ENCODE measurements around the gene LUZP1.
A peak's percentile ranks its signal among the peaks of the same experiment; 100 is the strongest.

The LUZP1 gene

DNA sequence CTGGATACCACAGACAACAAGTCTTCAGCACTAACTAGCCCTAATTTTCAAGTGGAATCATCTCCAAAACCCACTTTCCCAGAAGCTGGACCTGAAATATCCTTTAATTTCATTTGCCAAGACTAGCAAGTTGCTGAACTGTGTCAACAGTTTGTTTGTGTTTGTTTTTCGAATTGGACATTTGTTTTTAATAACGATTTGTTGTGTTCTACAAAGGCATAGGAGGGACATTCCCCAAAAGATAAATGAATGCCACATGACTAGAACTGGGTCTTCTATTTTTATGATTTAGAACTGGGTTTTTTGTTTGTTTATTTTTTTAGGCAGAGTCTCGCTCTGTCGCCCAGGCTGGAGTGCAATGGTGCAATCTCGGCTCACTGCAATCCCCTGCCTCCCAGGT is 17.9 kb downstream of the LUZP1 start:
- DNase-seq = no peak

DNA sequence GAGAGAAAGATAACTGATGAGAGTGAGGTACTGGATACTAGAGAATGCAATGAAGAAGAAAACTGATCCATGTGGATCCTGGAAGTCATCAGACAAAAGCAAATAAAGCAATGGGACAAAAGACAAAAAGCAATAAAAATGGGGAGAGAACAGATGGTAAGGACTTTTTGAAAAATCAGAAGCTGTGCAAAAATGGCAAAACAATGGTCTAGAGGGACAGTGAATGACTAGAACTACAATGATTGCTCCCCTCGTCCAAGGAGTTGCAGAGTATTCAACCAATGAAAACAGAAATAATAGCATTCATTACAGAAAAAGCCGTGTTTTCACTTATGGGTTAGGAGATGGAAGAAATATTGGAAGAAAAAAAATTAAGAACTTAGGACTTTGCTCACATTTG is 18.5 kb downstream of the LUZP1 start:
- DNase-seq = no peak

DNA sequence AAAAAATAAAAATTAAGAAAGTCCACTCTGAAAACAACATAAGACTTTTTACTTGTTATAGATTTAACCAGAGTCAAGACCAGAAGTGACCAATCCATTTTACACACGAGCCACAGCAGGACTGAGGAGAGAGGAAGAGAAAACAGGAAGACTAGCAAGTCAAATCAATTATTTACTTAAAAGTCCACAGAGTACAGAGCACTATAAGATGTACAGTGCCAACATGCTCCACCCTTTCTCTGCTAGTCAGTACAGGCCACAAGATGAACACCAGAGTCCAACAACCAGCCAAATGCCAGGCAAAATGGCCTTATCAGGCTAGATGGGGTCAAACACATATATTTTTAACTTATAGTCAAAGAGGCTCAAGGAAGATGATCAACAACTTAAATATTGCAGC is 19.5 kb downstream of the LUZP1 start:
- no peak for DNase-seq

DNA sequence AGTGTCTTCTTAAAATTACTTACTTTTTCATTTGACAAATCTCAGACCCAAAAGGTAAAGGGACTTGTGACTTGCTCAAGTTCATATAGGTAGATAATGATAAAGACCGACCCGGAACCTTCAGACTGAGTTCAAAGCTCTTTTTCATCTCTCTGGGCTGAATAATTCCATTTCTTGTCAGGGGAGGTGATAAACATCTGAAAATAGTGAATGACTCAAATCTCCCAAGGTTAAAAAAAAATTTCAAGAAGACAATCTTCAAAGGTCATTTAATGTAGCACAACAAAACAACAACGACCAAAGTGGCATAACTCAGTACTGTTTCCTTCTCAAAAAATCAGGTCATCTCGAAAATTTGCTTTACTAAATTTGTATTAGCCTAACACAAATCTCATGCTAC is 20.6 kb downstream of the LUZP1 start:
- peak; percentile 47 for DNase-seq

DNA sequence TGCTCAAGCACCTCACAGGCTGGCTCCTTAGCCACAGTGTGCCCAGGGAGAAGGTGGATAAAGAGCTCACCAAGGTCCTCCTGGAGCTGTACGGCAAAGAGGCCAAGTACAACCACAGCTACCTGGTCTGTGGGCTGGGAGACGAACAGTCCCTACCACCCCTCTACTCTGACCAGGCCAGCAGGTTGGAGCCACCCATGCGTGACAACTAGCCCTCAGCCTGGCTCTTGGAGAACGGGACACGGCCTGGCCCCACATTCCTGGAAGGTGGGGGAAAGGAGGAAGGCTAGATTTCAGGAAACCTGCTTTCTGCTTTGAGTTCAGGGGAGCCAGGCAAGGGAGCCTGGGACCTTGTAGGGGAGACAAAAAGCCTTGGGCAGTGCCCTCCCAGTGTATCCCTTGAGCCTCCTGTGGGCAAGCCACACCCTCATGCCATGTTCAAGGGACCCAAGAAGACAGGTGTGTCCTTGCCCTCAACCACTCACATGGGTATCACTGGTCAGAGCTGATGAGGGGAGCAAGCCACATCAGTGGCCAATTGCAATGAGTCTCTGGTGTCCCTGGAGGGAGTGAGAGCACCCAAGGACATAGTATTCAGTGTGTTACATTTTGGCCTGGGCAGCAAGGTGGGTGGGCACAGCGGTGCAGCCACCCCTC is 27.6 kb downstream of the LUZP1 start:
- no peak for DNase-seq

DNA sequence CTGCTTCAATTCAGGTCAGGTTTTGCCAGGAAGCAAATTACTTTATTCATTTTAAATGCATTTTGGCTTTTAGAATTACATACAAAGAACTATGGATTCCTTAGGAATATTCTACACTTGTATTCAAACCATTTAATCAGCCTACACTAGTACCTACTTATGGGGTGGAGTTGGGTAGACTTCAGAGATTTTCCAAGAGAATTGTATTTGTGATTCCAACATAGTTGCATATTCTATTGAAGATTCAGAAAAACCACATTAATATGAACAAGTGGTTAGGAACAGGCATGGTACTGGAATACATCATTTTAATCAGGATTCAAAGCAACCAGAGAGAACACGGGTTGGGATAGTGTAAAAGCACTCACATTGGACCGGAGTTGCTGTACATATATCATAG is 33.4 kb downstream of the LUZP1 start:
- DNase-seq = no peak

DNA sequence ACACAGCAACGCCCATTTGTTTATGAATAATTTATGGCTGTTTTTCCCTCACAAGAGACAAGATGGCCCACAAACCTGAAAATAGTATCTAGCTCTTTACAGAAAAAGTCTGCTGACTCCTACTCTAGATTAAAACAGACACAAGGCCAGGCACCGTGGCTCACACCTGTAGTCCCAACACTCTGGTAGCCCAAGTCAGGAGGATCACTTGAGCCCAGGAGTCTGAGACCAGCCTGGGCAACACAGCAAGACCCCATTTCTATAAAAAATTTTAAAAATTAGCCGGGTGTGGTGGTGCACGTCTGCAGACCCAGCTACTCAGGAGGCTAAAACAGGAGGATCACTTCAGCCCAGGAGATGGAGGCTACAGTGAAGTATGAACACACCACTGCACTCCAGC is 34.6 kb downstream of the LUZP1 start:
- no peak for DNase-seq

DNA sequence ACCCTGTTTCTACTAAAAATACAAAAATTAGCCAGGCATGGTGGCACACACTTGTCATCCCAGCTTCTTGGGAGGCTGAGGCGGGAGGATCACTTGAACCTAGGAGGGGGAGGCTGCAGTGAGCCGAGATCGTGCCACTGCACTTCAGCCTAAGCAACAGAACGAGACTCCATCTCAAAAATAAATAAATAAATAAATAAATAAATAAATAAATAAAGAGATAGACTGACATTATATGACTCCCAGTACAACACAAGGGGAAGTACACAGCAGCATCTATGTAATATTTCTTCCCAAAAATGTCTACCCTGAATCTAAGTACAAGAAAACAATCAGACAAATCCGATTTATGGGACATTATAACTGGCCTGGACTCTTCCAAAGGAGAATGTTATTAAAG is 35.1 kb downstream of the LUZP1 start:
- no peak for DNase-seq

DNA sequence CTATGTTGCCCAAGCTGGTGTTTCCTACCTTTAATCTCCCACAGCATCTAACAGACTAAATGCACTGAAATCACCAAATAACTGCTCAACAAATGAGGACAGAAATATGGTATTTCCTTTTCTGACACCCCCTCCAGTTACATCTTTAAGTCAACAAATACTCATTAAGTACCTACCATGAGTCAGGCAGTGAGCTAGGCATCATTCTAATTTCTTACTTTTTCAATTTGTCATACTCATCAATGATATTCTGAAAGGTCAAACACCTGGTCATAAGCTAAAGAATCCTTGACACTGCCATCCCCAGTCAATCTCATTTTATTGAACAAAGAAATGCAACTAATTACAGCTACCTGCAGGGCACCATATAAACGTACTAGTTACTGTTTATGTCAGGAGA is 36.6 kb downstream of the LUZP1 start:
- no peak for DNase-seq

DNA sequence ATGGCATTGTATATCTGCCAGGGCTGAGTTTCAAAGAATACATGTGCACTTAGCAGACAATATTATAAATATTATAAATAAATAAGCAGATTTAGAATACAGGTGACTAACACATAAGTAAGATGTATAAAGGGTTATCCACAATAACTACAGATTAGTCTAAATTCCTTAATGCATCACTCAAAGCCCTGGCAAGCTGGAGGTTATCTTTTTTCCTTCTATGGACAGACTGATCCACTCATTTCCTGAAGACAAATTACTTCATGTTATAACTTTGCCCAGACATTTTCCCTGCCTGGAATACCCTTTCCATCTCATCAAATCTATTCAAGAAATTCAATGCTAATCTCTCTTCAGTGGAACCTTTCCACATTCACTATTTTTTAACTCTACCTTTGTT is 38.8 kb downstream of the LUZP1 start:
- no peak for DNase-seq

DNA sequence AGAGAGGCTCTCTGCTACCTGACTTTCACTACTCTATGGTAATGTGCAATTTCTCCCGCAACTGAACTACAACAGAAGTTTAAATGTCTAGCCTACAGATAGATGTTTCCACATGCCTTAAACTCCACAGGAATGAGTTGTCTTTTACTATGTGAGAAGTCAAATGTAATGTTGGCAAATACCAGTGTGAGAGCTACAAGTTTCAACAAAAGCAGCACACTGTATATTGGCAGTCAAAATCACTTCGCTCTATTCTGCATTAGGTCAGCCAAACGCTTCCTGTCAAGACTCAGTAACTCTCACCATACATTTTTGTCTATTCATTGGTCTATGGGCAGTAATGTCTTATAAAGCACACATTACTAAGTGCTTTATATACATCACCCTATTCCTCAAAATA is 41.9 kb downstream of the LUZP1 start:
- no peak for DNase-seq

DNA sequence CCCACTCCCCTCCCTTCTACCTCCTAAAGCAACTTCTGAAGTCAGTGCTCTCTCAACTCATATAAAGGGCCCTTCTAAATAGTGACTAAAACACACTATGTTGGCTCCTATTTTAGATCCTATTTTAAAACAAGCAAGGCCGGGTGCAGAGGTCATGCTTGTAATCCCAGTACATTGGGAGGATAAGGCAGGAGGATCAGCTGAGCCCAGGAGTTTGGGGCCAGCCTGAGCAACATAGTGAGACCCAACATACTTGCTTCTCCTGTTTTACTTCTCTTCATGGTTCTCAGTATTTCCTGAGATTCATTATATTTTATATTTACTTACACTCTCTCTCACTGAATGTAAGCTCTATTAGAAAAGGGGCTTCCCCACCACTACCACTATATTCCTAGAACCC is 42.5 kb downstream of the LUZP1 start:
- DNase-seq = no peak

DNA sequence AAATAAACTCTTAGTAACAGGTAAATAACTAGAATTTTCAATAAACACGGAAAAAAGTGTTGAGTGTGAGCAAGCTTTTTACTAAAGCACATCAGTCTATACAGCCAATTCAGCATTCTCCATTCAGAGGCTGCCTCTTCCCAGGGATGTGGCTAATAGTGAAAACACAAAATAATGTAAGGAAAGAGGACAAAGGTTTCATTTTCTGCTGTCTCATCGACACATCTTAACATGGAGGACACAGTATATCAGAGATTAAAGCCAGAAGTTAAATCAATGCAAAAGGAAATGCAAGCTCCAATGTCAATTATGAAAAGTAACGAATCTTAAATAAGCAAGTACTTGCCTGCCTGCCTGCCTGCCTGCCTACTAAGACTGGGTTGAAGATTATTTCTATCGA is 43.2 kb downstream of the LUZP1 start:
- no peak for DNase-seq

DNA sequence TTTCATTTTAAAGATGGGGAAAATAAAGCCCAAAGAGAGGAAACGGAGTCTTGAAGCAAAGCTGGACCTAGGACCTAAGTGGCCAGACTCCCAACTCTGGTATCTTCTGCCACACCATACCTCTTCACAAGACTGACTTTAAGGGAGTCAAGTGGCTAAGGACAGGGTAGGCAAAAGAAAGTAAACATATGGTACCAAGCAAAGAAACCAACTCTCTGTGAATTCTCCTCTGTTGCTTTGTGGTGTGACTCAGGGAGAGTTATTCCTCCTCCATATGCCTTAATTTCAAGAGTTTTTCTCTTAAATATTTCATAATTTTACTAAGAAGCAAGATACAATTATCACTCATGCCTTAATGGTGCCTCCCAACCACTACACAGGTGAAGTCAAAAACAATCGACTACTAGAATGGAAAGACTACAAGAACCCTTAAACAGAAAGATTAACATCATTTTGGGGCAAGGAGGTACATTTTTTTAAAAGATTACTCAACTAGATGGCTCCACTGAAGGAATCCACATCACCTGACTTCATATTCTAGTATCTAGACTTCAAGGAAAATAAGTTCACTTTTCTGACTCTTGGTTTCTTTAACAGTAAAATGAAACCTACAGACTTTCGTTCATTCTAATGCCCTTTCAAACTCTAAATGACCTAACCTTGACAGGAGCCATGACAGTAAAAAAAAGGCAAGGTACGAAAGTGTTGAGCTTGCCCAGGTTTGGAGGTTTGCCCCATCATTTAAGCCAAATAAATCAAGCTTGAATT is 44.2 kb downstream of the LUZP1 start:
- no peak for DNase-seq

DNA sequence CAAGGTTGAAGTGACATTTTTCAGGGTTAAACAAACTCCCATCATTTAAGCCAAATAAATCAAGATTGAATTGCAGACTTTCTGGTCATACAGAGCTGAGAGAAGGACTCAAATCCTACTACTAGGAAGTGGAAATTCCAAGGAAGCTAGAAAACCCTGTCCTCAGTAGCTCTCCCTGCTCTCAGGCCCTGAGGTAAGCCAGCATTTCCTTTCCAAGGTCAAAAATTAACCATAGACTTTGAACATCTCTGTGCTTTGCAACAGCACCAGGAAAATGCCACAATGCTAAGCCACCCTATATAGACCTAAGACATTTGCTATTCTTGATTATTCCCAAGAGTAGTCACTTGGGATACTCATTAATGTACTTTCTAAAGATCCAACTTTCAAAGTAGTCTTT is 45.1 kb downstream of the LUZP1 start:
- DNase-seq = no peak

DNA sequence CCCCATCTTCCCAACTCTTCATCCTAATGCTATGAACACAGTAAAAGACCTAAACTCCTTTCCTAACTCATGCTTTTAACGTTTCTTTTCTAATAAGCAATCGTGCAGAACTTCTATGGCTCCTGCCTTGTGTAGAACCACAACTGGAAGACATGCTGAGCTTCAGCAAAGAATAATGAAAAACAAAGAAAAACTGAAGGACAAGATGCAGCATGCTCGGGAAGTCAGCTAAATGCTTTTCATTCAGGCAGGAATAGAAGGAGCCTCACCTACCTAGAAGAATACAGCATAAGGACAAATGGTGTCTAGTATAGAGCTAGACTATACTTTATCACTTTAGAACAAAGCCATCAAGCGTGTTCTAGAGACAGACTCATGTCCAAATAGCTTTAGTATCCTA is 45.9 kb downstream of the LUZP1 start:
- DNase-seq = no peak

DNA sequence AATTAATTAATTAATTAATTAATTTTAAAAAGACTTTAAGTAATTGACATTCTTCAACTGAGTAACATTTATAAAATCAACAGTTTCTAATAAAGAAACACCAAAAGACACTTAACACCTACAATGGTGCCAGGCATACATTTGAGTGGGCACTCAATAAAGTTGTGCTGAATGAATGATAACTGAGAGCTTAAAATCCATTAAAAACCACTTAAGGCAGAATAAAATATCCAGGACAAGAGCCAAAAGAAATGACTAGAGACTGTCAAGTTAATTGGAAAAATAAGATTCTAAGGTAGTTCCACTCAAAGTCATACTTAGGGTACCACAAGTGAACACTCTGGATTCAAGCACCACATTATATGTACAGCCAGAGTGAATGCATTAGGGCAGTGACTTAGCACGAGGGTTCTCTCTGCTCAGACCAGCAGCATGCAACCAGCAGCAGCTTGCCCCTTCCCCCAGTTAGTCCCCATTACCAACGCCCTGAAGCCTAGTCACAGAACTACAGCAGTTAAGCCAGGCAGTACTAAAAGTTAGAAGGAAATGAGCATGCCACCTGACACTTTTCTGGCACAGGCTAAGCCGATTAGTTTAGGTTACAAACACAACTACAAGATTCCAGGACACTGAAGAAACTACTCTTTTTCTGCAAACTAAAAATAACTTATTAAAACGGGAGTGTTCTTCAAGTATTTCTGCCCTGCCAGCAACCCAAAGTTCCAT is 46.5 kb downstream of the LUZP1 start:
- no peak for DNase-seq

DNA sequence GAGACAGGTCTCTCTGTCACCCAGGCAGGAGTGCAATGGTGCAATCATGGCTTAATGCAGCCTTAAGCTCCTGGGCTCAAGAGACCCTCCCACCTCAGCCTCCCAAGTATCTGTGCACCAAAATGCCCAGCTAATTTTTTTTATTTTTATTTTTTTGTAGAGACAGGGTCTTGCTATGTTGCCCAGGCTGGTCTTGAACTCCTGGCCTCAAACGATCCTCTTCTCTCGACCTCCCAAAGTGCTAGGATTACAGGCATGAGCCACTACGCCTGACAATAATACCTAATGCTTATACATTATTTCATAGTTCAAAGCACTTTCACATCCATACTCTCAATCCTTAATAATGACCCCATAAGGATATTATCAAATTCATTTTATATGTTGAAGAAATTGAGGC is 48.3 kb downstream of the LUZP1 start:
- DNase-seq = no peak

DNA sequence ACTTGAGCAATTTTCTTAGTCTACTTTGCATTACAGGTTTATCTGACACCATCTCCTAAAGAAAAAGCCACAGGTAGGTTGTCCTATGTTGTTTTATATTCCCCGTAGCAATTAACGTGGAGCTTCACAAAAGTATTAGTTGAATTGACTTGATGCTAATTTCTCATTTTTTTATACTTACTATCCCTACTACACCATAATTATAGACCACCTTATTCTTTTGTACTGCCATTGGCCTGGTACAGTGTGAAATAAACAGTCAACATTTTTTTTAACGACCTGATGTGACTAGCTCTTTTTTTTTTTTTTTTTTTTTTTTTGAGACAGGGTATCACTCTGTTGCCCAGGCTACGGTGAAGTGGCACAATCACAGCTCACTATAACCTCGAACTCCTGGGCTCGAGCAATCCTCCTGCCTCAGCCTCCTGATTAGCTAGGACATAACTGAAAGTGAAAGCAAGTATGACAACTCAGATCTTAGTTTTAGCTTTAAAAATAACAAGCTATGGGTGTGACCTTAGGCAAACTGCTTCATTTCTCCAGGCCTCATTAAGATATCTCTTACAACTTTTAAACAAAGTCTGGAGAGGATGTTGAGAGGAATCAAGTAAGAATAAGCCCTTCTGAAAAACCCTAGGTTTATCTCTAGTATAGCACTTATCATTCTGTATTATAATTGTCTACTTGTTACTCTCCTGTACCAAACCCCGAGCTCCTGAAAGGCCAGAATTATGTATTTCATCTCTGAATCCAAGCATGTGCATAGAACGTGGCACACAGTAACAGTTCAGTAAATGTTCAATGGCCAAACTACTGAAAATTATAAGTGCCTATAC is 49.5 kb downstream of the LUZP1 start:
- peak; percentile 66 for DNase-seq

DNA sequence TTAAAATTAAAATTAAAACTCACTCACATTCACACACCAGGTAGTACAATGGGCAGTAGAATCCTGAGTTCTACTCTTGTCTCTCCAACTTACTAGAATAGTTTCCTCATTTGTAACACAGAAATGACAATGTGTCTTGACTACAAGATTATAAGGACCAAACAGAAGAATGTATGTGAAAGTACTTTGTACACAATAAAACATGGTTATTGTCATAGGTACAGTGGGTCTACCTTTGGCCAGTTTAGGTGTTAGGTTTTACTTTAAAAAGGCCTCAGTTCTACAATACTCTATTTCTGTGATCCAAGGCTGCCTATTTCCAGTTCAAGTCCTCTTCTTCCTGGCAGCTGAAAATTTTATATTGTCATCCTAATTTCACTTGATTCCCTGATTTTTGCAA is 50.2 kb downstream of the LUZP1 start:
- no peak for DNase-seq

DNA sequence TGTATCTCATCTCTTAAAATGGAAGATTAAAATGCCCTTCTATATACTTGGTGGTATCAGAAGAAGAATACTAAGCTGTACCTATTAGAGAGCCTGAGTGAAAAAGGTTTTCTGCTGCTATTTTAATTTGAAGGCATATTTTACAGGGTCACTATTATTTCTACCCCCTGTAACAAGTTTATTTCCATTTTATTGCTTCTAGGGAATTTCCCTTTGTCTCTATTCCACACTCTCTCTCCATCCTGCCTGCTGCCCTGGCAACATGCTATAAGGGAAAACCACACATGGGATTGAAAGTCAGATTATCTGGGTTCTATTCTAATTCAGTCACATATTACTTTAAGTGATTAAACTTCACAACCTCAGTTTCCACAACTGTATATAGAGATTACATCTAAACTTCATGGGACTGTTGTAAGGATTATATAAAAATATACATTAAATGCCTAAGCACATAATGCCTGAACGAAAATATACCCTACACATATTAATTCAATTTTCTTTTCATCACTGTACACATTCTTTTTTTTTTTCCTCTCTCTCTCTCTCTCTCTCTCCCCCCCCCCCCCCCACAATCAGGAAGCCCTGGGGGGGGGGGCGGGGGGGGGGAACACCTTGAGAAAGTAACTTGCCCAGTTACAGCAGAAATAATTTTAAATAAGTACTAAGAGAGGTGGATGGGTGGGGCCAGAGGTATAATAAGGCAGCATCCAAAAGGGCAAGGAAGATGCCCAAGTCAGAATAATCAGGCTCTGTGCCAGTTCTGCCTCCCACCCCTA is 51.5 kb downstream of the LUZP1 start:
- no peak for DNase-seq

DNA sequence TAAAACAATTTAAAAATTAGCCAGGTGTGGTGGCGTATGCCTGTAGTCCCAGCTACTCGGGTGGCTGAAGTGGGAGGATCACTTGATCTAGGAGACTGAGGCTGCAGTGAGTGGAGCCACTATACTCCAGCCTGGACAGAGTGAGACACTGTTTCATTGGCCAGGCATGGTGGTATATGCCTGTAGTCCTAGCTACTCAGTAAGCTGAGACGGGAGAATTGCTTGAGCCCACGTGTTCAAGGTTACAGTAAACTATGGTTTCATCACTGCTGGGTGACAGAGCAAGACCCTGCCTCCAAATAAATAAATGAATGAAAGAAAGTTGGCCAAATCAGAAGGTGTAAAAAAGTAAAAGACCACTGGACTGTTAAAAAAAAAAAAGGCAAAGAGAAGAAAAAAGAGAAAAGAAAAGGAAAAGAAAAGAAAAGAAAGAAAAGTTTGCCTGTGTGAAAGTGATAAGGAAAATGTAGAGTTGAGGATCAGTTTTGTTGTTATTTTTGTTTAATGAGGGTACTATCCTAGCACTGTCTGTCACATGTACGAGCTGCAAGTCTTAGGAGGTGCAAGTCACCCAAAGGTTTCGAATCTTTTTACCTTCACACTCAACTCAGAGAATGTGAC is 52.3 kb downstream of the LUZP1 start:
- no peak for DNase-seq

Data from activated CD4-positive, alpha-beta T cell treated with anti-CD3 and anti-CD28 coated beads, Interleukin-10, Interleukin-2, amounts not matched to agents 100 ng/mL and 50 ng/mL, durations not matched to agents 16 hours and 8 hours (primary cell).